HG03442 (cell line): ENCODE results near the gene NRP1.

Experiments used
- ATAC-seq: cut with Tn5 transposase; IDR thresholded peaks from one replicate; pipeline ENCODE4 v1.9.1; 2021; ENCODE audit warnings: mild to moderate bottlenecking, moderate library complexity; ENCODE audit not compliant: unreplicated experiment

NRP1 gene

DNA sequence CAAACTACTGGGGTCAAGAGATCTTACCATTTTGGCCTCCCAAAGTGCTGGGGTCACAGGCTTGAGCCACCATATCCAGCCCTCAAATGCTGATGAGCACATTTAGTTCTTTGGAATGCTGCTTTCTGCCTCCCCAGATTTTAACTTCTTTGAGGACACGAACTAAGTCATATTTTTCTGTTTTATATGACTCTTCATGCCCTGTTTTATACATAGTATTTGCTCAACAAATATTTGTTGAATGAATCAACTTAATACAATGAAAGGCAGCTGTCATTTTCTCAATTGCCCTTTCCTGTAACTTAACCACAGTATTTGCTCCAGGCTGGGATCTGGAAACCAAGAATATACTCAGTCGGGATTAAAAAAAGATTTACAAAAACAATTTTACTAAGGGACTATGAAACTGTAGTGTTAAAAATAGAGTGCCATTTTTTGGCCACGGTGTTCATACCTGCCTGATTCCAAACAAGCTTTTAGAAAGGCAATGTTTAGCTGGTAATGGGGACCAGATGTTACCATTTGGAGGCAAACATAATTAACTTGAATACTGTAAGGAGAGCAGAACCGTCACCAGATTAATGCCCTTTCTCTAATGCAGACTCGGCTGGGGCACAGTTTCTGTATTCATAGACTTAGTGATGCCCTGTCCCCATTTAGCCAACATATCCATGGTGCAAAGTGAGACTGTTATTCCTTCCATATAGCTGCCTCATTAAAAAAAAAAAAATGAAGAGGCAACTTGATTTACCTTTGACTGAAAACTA is 117.6 kb downstream of the NRP1 start:
- ATAC-seq = no peak

DNA sequence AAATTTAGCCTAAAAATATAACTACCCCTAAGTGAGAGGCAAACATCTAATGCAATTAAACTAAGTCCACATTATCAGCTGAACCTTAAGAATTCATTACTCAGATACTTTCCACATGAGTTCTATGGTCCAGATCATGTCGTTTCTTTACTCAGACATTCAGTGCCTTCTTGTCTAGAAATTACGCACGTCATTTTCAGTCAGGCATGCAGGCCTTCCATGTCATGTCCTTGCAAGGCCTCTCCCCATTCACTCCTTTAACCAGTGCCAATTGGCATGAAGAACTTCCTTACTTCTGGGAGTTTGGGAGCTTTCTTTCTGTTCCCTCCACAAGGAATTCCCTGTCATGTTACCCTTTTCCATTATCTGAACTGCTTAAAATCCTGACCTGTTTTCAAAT is 118.8 kb downstream of the NRP1 start:
- ATAC-seq = no peak

DNA sequence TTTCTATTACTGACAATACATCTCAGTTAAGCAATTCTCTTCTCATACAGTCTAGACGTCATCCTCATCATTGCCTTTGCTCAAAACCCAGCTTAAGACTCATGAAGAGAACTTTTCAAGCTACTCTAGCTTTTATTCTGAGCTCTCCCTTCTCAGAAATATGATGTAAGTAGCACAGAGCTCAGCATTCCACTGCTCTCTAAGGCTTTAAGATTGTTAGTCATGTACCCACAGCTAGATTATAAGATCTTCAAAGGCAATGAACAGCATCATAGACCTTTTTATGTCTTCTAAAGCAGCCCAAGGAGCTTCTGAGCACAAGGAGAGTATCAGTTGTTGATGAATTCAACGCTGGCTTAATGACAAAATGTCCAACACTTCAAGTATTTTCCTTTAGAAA is 119.3 kb downstream of the NRP1 start:
- no peak for ATAC-seq

DNA sequence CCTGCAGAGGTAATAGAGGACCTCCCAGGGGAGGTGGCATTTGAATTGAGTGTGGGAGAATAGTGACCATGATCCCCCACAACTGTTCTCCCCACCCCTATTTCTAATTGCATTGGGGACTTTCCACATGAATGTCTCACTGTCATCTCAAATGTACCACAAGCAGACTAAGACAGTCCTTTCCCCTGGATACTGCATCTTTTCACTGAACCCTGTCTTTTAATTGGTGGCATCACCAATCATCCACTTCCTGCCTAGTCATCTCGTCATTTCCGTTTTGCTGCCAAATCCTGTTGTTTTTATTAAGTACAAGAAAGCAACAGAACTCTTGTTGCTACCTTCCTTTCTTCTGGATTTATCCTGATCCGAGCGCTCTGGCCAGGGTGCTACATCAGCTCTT is 120.3 kb downstream of the NRP1 start:
- no peak for ATAC-seq

DNA sequence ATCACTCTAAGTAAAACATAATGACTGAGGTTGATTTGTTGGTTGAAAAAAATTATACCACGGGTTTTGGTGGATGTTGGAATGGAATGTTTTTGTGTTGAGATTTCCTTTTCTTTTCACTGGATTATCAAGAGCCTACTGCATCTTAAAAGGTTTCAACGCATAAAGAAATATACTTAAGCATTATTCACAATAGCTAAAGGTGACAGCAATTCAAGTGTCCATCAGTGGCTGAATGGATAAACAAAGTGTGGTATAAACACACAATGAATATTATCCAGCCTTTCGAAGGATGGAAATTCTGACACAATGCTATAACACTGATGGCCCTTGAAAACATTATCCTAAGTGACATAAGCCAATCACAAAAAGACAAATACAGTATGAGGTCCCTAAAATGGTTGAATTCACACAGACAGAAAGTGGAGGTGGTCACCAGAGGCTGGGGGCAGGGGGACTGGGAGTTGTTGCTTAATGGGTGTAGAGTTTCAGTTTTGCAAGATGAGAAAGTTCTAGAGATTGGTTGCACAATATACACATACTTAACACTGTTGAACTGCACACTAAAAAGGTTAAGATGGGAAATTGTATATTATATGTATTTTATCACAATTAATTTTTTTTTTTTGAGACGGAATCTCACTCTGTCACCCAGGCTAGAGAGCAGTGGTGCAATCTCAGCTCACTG is 122.3 kb downstream of the NRP1 start:
- no peak for ATAC-seq

DNA sequence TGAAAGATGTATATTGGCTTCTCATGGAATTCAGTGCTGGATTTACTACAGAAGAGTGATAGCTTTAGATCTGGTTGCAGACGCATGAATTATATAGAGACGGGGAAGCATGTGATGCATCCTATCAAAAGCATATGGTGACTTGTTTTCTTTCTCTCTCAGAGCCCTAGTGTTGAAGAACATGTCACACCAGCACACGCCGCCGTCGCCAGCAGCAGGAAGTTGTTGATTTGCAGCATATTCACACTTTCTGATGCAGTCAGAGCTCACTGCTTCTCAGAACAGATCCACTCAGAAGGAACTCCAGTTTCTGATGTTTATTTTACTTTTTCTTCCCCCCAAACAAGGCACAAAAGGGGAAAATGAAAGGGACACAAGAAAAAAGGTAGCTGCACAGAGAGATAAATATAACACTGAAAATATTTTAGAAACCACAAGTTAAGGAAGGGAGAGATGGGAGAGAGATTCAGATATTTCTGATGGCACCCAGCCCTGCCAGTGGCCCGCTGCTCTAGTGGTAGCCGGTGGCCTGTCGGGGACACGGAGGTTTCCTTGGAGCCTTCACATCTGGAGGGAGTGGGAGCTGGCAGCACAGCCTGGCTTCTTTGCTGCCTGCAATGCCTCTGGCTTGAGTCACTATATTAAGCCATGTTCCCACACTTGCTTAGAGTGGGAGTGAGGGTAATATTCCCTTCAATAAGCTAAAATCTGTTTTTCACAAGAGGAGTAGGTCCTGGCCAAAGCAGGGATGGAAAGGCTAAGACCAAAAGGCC is 123.2 kb downstream of the NRP1 start:
- no peak for ATAC-seq

DNA sequence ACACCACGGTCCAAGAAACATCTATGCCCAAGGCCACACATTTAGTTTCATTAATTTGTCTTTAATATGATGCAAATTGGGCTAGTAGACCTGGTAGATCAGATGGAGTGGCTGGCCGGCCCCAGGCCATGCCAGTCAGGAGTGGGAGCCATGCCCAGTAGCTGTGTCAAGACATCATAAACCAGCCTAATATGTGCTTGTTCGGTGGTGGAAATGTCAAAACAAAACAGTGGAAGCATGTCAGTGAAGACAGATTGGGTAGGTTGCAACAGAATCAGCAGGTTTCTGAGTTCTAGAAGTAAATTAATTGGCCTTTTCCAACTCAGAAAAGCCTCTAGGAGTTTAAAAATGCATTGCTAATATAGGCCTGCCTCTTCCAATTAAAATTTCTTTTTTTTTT is 124.7 kb downstream of the NRP1 start:
- no peak for ATAC-seq

DNA sequence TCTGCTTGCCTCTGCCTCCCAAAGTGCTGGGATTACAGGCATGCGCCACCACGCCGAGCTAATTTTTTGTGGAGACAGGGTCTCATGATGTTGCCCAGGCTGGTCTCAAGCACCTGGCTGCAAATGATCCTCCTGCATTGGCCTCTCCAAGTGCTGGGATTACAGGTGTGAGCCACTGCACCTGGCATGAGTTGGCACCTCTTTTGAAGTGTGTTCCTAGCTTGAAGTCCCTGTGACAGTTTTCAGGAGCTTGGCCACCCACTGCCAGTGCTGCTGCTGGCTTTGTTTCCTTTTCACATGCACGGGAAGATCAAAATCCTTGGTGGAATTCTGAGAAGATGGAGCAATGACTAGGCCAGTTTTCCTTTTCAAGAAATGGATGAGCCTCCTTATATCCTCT is 126.3 kb downstream of the NRP1 start:
- ATAC-seq = no peak

DNA sequence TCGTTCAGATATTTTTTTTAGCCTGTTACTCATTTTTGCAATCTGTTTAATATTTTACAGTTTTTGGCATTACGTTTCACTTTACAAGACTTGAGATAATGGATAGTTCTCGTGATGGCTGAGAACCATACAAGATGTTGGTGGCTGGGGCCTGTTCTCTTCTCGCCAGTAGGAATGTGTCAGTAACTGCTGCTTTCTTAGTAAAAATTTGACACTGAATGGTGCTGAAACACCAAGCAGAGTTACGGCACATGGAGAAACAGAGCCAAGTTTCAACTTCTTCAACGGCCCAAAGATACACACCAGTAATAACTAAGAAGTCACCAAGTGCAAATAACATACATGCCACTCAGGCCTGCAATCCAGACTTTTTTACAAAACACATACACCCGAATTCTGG is 130.4 kb downstream of the NRP1 start:
- no peak for ATAC-seq

DNA sequence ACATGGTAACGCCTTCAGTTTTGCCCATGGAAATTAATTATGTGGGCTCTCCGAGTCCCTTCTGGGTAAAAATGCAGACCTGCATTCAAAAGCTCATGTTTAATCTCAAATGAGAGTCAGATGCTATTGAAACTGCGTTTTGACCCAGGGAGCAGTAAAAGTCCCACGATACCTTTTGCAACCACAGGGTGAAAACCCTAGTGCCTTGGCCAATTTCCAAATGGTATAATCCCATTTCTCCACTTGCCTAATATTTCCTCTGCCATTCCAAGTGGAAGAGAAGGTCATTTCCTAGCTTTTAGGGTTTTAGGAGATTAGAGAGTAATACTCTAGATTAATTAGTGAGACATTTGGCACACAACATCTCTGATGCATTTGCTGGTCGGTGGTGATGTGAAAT is 132.5 kb downstream of the NRP1 start:
- ATAC-seq = no peak

DNA sequence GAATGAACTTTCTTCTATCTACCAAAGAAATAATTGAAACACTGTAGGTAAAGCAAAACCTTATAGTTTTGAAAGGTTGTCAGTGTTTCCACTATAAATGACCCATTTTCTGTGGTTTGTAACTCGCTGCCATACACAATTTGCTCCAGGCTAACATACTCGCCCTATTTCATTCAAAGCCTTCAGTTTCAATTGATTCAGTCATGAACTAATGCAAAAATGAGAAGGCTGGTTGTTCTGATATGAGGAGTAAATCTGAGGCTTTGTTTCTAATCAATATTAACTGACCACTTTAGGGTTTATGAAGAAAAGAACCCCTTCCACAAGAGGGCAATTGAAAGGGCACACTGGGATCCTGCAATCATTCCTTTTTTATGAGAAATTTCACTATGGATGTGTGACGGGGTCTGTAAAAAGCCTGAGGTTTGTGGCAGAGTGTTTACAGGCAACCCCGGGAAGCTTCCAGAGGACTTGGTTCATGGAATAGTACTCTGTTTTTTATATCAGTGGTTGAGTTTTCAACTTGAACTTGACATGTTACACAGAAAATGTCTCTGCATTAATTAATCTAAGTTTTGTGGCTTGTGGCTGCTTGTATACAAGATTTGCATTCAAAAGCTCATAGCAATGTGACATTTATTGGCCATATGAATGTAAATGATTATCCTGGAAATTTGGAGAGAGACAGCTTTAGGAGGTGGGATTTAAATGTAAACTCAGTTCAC is 133.2 kb downstream of the NRP1 start:
- ATAC-seq = no peak

DNA sequence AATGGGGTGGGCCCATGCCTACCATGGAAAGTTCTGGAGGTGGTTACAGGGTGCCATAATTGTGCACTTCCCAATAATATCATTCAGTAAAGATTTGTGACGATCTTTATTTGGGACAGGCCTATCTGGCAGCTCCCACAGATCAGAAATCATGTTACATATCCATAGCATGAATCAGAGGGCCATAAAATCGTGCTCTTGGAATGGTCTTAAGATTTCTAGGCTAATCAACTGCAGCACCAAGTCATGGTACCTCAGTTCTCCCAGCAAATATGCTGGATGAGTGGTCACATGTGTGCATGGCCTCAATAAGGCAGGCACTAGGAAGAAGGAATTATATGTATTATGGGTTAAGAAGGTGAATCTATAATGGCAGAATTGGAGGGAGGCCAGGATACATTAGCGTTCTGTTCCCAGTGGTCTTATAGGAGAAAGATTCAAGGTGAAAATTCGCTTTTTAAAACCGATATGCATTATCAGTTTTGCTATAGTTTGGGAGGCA is 134.7 kb downstream of the NRP1 start:
- ATAC-seq = no peak

DNA sequence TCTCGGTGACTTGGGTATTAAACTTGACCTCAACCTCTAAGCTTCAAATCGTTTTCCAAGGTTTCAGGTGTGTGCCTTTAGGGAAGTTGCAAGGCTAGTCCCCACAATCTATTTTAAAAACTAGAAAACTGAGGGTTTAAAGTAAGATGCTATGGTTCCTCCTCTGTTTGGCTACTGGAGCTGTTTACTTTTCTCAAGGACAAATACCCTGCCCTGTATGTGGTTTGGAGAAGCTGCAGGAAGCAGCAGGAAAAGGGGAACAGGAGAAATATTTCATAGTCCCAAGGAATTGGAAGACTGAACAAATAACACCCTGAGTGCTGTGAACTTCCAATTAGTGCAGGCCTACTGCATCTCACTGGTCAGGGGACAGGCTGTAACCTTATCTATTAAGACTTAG is 135.9 kb downstream of the NRP1 start:
- ATAC-seq = no peak

DNA sequence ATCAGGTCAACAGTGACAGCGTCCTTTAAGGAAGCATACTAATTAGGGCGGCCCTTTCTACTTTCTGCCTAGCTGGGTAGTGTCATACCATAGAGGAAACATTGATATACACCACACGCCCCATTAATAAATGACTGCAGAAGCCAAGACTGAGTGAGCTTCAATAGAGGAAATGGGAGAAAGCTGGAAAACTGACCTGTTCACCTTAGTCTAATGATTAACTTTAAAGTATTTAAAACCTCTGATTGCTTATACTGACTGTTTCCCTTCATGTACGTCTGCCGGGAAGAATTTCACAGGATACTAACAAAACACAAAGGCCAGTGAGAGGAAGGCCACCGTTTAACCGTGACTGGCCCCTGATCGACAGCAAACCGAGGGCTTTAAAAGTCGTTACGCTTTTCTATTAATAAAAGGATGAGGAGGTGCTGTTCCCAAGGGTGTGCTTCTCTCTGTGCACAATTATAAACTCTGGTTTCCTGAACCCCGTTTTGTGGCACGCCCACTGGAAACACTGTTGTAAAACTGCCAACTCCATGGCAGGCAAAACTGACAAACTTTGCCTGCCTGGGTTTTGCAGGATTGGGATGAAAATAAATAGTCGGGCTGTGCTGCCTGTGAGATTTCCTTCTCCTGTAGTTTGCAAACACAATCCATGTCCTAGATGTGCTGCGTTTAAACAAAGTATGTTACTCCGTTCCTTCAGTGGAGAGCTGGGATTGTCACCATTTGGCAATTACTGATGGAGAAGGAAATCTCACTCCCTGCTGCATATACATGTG is 137.6 kb downstream of the NRP1 start:
- ATAC-seq = no peak

DNA sequence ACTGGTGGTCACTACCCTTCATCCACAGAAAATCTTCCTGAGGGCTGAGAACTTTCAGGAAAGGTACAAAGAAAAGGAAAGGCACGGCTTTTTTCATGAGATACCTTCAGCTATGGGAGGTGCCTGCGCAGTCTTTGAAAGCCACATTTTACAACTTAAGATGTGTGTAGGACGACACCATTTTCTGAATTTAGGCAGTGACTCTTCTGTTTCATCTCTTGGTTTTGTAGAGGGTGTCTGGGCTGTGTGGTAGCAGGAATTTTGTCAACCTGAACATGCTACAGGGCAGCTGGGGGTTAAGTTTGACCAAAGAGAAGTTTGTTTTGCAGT is 138.1 kb downstream of the NRP1 start:
- no peak for ATAC-seq

DNA sequence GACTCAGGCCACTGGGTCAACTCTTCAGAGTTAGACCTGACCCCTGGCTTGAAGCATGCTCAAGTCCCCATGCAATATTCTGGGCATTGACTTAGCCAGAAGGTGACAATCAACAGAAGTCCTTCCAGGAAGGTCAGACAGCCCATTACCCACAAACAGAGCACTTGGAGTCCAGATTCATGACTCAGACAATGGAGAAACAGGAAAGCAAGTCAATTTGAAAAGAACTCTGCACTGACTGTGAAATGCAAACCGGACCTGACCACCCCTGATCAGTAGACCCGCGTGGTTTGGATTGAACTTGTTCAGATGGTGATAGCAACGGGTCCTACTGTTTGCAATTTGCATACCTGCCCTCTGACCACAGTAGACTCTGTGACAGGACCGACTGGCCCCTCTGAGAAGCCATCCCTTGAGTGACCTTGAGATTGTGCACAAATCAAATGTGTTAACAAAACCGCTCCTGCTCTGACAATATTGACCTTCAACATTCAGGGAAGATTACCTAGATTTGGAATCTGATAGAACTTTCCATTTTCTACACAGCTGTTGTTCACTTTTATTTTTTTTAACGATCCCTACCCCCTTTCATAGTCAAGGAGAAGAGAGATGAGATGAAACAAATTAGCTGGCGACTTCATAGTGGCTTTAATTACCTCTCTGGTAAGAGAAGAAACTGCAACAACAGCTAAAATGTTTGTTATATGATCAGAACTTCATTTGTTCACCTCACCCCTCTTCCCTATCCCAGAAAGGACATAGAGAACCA is 138.7 kb downstream of the NRP1 start:
- ATAC-seq = no peak

DNA sequence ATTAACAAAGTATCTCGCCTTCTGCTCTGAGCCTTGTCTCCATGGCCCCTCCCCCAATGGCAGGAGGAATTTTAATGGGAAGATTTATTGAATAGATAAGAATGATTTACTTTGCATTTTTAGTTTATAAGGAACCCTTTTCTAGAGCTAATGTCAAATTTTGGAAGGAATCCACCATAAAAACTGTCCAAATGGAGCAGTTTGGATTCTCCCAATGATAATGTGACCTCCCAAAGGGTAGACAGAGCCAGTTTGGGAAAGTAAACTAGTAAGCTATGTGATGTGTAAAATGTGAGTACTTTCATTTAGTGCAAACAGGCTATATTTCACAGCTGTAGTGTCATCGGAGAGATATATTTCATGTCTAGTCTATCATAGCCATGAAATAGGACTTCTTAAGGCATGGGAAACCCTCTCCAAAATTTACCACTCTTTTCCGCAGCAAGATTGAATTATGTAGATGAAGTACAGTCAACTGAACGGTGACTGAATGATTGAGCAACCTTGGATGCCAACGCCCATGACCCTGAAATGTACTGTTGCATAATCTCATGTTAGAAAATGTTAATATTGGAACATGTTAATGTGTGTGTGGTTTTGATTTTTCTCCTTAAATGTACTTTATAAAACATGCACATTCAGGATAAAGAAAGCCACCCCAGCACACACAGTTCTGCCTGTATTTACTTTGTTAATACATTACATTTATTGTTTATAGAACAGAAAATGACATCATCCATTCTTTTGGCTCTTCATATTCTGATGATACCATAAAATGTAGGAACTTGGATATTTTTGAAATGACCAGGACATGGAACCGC is 140.6 kb downstream of the NRP1 start:
- ATAC-seq = no peak

DNA sequence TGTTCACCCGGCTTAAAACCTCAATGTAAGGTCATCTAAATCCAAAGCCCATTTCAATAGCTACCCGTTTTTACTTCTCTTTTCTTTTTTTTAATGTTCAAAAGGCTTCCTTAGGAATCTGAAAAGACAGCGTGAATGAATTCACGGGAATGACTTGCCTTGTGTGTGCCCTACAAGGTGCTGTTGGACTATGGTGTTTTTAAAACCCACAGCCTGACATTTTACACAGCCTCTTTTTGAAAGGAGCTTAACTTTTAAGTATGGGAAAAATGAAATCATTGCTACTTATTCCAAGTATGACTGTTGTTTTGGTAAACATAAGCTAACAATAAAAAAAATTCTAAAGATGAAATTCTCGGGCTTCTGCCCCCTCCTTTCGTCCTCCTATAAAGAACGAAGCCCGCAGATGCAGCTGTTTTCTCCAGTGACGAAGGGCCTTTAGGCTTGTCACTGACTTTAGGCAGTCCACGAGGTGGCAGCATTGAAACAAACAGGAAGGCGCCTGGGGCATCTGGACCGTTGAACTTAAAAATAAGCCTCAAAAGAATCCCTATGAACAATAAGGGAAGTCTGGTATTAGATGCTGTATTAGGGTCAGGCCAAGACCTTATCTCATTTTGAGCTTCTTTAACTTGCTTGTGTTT is 141.3 kb downstream of the NRP1 start:
- peak; percentile 94 for ATAC-seq
